ENCODE results near the gene DDIT3.

DNA sequence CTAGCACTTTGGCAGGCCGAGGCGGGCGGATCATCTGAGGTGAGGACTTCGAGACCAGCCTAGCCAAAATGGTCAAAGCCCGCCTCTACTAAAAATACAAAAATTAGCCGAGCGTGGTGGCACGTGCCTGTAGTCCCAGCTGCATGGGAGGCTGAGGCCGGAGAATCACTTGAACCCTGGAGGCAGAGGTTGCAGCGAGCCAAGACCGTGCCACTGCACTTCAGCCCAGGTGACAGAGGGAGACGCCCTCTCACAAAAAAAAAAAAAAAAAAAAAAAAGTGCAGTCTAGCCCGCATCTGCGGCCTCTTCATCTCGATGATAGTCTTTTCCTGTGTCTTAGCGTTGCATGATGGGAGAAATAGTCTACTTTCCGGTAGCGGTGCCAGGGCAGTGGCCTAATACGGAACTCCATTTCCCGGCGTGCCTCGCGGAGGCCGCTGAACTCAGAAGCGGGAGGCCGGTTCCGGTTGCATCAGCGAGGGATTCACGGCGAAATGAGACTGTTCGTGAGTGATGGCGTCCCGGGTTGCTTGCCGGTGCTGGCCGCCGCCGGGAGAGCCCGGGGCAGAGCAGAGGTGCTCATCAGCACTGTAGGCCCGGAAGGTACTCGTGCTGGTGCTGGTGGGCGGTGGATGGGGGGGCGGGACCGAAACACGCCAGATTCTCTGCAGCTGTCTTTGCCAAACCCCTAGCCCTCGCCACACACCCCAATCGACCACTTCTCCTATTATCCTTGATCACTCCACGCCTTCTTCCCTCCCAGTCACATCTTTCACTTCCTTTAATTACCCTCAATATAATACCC lies 32.5 kb downstream of the DDIT3 start, which contains the start of gene MARS1:
- TF ChIP-seq, protein P1, sequence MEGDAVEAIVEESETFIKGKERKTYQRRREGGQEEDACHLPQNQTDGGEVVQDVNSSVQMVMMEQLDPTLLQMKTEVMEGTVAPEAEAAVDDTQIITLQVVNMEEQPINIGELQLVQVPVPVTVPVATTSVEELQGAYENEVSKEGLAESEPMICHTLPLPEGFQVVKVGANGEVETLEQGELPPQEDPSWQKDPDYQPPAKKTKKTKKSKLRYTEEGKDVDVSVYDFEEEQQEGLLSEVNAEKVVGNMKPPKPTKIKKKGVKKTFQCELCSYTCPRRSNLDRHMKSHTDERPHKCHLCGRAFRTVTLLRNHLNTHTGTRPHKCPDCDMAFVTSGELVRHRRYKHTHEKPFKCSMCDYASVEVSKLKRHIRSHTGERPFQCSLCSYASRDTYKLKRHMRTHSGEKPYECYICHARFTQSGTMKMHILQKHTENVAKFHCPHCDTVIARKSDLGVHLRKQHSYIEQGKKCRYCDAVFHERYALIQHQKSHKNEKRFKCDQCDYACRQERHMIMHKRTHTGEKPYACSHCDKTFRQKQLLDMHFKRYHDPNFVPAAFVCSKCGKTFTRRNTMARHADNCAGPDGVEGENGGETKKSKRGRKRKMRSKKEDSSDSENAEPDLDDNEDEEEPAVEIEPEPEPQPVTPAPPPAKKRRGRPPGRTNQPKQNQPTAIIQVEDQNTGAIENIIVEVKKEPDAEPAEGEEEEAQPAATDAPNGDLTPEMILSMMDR (IDR thresholded peaks at IDR 0.05; ENCODE audit: poor library complexity, severe bottlenecking), result peak; percentile 62
- no peak for TF ChIP-seq EP300 (conservative IDR thresholded peaks at IDR 0.05; ENCODE audit: poor library complexity, severe bottlenecking)
- peak; percentile 83 for TF ChIP-seq TAF1 (IDR thresholded peaks at IDR 0.05; ENCODE audit: low read depth)
- peak; percentile 94 for TF ChIP-seq POLR2AphosphoS5 (IDR thresholded peaks at IDR 0.05)
